ENCODE data around the gene RUNX3.

GRCh38 chr1:24873148-24873547 lies 56.9 kb downstream of the RUNX3 start:
- no peak for TF ChIP-seq EZH2 (IDR thresholded peaks at IDR 0.05; ENCODE audit: low read length, unreplicated experiment)
- TF ChIP-seq, protein P1, sequence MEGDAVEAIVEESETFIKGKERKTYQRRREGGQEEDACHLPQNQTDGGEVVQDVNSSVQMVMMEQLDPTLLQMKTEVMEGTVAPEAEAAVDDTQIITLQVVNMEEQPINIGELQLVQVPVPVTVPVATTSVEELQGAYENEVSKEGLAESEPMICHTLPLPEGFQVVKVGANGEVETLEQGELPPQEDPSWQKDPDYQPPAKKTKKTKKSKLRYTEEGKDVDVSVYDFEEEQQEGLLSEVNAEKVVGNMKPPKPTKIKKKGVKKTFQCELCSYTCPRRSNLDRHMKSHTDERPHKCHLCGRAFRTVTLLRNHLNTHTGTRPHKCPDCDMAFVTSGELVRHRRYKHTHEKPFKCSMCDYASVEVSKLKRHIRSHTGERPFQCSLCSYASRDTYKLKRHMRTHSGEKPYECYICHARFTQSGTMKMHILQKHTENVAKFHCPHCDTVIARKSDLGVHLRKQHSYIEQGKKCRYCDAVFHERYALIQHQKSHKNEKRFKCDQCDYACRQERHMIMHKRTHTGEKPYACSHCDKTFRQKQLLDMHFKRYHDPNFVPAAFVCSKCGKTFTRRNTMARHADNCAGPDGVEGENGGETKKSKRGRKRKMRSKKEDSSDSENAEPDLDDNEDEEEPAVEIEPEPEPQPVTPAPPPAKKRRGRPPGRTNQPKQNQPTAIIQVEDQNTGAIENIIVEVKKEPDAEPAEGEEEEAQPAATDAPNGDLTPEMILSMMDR (conservative IDR thresholded peaks at IDR 0.05; ENCODE audit: low read depth, low read length), result no peak
